ENCODE results near the gene YPEL2.

YPEL2 gene

DNA sequence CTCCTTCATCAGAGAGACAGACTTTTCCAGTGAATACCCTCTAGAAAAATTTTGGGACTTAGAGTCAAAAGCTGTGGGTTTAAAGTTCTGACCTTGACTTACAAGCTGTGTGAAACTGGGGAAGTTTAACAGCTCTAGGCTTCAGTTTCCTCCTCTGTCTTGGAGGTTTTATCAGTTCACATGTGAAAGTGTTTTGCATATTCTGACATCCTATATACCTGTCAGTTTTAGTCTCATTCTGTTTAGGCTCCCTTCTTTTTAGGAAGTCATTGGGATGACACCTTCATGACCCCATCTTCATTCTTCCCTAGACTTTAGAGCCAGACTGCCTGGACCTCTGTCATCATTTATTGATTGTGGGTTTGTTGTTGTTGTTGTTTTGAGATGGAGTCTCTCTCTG, 44.4 kb downstream of the YPEL2 start:
- Mint-ChIP-seq H3K27ac (peak overlapping the region; percentile 29), H3K27me3 (ENCODE audit: low read depth, poor library complexity) (peaks cover 5% of the 10 kb centered on the region), H3K9me3 (no peaks in the 10 kb centered on the region), H3K36me3 (ENCODE audit: low read depth) (peaks cover 8% of the 10 kb centered on the region), H3K4me3 (no peak overlapping the region), H3K4me1 (peaks cover 91% of the 10 kb centered on the region)
- TF ChIP-seq, protein P1, sequence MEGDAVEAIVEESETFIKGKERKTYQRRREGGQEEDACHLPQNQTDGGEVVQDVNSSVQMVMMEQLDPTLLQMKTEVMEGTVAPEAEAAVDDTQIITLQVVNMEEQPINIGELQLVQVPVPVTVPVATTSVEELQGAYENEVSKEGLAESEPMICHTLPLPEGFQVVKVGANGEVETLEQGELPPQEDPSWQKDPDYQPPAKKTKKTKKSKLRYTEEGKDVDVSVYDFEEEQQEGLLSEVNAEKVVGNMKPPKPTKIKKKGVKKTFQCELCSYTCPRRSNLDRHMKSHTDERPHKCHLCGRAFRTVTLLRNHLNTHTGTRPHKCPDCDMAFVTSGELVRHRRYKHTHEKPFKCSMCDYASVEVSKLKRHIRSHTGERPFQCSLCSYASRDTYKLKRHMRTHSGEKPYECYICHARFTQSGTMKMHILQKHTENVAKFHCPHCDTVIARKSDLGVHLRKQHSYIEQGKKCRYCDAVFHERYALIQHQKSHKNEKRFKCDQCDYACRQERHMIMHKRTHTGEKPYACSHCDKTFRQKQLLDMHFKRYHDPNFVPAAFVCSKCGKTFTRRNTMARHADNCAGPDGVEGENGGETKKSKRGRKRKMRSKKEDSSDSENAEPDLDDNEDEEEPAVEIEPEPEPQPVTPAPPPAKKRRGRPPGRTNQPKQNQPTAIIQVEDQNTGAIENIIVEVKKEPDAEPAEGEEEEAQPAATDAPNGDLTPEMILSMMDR (IDR thresholded peaks at IDR 0.05), result no peak
- DNase-seq, result no peak

DNA sequence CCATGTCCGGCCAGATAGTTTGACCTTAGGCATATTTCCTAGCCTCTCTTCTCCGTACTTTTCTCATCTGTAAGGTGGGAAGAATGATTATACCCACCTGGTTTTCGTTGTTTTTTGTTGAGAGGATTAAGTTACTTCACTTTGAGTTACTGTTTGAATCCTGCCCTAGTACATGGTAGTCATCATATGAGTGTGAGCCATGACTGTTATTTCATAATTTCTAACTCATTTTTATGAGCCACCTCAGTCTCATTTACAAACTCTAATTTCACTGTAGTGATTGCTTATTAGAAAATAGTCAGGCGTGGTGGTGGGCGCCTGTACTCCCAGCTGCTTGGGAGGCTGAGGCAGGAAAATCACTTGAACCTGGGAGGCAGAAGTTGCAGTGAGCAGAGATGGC, 45.1 kb downstream of the YPEL2 start:
- H3K27me3 Mint-ChIP-seq (ENCODE audit: low read depth, poor library complexity), result peaks cover 5% of the 10 kb centered on the region
- DNase-seq, result no peak
- H3K36me3 Mint-ChIP-seq (ENCODE audit: low read depth), result peaks cover 8% of the 10 kb centered on the region
- TF ChIP-seq, protein P1 (IDR thresholded peaks at IDR 0.05), result no peak
- H3K27ac Mint-ChIP-seq, result no peak overlapping the region
- H3K9me3 Mint-ChIP-seq, result no peaks in the 10 kb centered on the region
- H3K4me3 Mint-ChIP-seq, result no peak overlapping the region
- H3K4me1 Mint-ChIP-seq, result peaks cover 91% of the 10 kb centered on the region

DNA sequence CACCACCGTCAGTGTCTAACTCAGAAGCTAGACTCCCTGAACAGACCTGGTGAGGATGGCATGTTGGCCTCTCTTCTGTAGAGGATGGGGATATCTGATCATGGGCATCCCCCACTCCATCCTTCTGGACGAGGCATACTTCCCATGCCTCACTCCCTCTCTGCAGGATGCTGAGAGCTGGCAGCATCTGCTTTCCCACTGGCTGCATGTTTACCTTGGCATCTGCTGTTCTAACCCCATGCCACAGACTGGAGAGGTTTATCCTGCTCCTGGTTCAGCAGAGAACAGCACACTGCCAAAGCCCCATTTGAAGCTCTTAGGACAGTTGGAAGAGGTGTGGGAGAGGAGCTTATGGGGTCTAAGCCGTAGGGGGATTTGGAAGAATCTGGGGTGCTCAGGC, 46.0 kb downstream of the YPEL2 start:
- TF ChIP-seq, protein P1 (IDR thresholded peaks at IDR 0.05), result no peak
- no peaks in the 10 kb centered on the region for H3K9me3 Mint-ChIP-seq
- H3K36me3 Mint-ChIP-seq (ENCODE audit: low read depth), result peaks cover 15% of the 10 kb centered on the region
- DNase-seq, result no peak
- H3K4me3 Mint-ChIP-seq, result no peak overlapping the region
- H3K27me3 Mint-ChIP-seq (ENCODE audit: low read depth, poor library complexity), result peaks cover 5% of the 10 kb centered on the region
- H3K4me1 Mint-ChIP-seq, result peaks cover 88% of the 10 kb centered on the region
- peak overlapping the region; percentile 97 for H3K27ac Mint-ChIP-seq

DNA sequence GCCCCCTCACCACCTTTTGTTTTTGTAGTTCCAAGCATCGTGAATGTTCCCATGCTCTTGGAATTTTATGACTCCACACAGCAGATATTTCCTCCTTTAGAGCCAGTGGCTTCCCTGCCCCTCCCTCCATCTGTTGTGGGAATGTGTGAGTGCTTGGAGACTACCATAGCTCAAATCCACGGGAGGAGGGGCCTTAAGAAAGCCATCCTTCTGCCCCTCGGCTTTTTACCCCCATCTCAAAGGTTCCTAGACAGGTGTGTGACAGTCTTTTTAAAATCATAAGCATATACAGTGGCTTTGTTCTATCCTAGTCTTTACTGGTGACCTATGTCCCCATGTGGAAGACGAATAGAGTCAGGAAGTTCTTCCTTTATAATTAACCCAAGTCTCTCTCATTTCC, 47.2 kb downstream of the YPEL2 start:
- TF ChIP-seq, protein P1 (IDR thresholded peaks at IDR 0.05), result no peak
- Mint-ChIP-seq H3K27me3 (ENCODE audit: low read depth, poor library complexity) (peaks cover 5% of the 10 kb centered on the region), H3K4me1 (peaks cover 75% of the 10 kb centered on the region), H3K27ac (peak overlapping the region; percentile 95), H3K9me3 (no peaks in the 10 kb centered on the region), H3K36me3 (ENCODE audit: low read depth) (peaks cover 16% of the 10 kb centered on the region), H3K4me3 (no peak overlapping the region)
- no peak for DNase-seq

DNA sequence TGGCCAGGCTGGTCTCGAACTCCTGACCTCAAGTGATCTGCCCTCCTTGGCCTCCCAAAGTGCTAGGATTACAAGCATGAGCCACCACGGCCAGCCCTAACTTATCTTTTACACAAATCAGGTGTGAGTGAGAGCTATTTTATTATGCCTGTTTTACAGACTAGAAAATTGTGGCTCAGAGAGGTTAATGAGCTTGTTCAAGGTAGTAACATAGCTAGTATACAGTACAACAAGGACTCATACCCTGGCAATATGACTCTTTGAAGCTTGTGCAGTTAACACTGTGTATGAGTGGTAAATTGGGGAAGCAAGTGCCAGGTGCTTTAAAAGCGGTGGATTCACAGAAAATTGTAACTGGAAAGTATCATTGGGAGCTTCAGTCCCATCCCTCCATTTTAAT, 49.0 kb downstream of the YPEL2 start:
- H3K9me3 Mint-ChIP-seq, result no peaks in the 10 kb centered on the region
- TF ChIP-seq, protein P1 (IDR thresholded peaks at IDR 0.05), result no peak
- DNase-seq, result no peak
- H3K27ac Mint-ChIP-seq, result no peak overlapping the region
- no peak overlapping the region for H3K4me3 Mint-ChIP-seq
- H3K36me3 Mint-ChIP-seq (ENCODE audit: low read depth), result peaks cover 17% of the 10 kb centered on the region
- H3K27me3 Mint-ChIP-seq (ENCODE audit: low read depth, poor library complexity), result peaks cover 3% of the 10 kb centered on the region
- peaks cover 61% of the 10 kb centered on the region for H3K4me1 Mint-ChIP-seq

DNA sequence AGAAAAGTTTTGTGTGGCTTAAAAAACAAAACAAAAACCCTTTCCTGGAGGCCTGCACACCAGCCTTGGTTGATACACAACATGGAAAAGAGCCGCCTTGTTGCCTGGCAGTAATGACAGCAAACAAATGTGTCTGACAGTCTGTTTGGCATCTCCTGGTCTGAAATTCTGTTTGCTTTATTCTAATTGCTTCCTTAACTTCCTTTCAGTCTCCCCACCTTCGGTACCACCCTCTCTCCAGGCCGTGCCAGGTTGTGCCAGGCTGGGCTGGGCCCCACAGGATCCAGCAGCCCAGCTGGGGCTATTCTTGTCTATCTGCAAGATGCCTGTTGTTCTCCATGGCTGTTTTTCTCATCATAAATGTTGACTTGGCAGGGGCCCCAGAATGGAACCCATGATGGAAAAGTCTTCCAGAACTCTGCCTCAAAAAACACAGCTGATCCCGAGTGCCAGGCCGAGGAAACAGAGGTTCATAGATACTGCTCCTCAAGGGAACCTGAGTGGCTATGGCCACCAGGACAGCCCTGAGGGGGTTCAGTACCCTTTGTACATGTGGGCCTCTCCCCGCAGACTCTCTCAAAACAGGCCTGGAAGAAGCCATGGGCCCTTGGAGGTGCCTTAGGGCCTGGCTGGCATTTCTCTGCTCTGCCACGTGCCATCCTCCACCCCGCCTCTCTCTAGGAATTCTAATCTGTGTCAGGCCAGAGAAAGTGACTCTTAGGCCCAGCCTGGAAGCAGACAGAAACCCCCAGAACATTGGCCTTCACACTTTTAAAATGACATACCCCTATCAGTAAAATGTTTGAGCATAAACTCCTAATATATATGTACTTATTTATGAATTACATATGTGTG, 50.5 kb downstream of the YPEL2 start:
- Mint-ChIP-seq H3K36me3 (ENCODE audit: low read depth) (peaks cover 26% of the 10 kb centered on the region), H3K27ac (peak overlapping the region; percentile 77), H3K27me3 (ENCODE audit: low read depth, poor library complexity) (no peaks in the 10 kb centered on the region), H3K4me1 (peaks cover 56% of the 10 kb centered on the region), H3K9me3 (no peaks in the 10 kb centered on the region), H3K4me3 (no peak overlapping the region)
- TF ChIP-seq, protein P1 (IDR thresholded peaks at IDR 0.05), result no peak
- DNase-seq, result no peak

Measured in nephron progenitor cell (in vitro differentiated cells).